ENCODE data around the gene ADM. TPM values are rescaled to one million over a fixed set of nuclear protein-coding genes. Genes with fewer than 3 reads are reported as not detected.

ADM gene
- total RNA-seq, 2 experiments from 2014 or later = 11.7 to 14.4 TPM

- Mint-ChIP-seq H3K27me3 (no peaks in the 10 kb centered on the region), H3K9me3 (ENCODE audit: low read depth) (no peaks in the 10 kb centered on the region), H3K36me3 (ENCODE audit: low read depth) (no peaks in the 10 kb centered on the region), H3K4me3 (no peak overlapping the region), H3K27ac (no peak overlapping the region), H3K4me1 (peaks cover 7% of the 10 kb centered on the region)
- no peak for ATAC-seq
- CTCF ChIA-PET = interaction anchor here (0.7 kb wide), 1 partner anchor 981 kb away, joined by 4 read pairs; no protein-coding TSS in a partner anchor
- POLR2A ChIA-PET = no interaction called here
- intact Hi-C loops (cut with DNase I, micrococcal nuclease) = no loop called here
- DNase-seq = no peak
Observed at GRCh38 chr11:10274726-10275125, 30.1 kb upstream of the ADM start.

- no peak overlapping the region for H3K4me3 Mint-ChIP-seq
- POLR2A ChIA-PET = no interaction called here
- H3K4me1 Mint-ChIP-seq = peaks cover 7% of the 10 kb centered on the region
- CTCF ChIA-PET = interaction anchor here (0.6 kb wide), 1 partner anchor 12 kb away, joined by 3 read pairs; no protein-coding TSS in a partner anchor
- no peak overlapping the region for H3K27ac Mint-ChIP-seq
- H3K27me3 Mint-ChIP-seq = no peaks in the 10 kb centered on the region
- no peak for DNase-seq
- H3K36me3 Mint-ChIP-seq (ENCODE audit: low read depth) = no peaks in the 10 kb centered on the region
- no peak for ATAC-seq
- intact Hi-C loops (cut with DNase I, micrococcal nuclease) = no loop called here
- no peaks in the 10 kb centered on the region for H3K9me3 Mint-ChIP-seq (ENCODE audit: low read depth)
Observed at GRCh38 chr11:10275714-10276113, 29.2 kb upstream of the ADM start.

GRCh38 chr11:10282117-10282516, 22.8 kb upstream of the ADM start:
- intact Hi-C loops (cut with DNase I, micrococcal nuclease) = no loop called here
- CTCF ChIA-PET = interaction anchor here (0.7 to 1.1 kb wide), 2 partner anchors 19 to 22 kb away, joined by 3 to 4 read pairs; no protein-coding TSS in a partner anchor

GRCh38 chr11:10283991-10284390, 20.9 kb upstream of the ADM start:
- ChIA-PET POLR2A (no interaction called here), CTCF (interaction anchor here (1.0 kb wide), 1 partner anchor 17 kb away, joined by 5 read pairs; no protein-coding TSS in a partner anchor)
- Mint-ChIP-seq H3K27me3 (peaks cover 3% of the 10 kb centered on the region), H3K4me3 (no peak overlapping the region), H3K27ac (no peak overlapping the region), H3K9me3 (ENCODE audit: low read depth) (no peaks in the 10 kb centered on the region), H3K36me3 (ENCODE audit: low read depth) (peaks cover 2% of the 10 kb centered on the region), H3K4me1 (peaks cover 2% of the 10 kb centered on the region)
- DNase-seq = no peak
- intact Hi-C loops (cut with DNase I, micrococcal nuclease) = no loop called here
- no peak for ATAC-seq

More at GRCh38 chr11:10282117-10282516, 22.8 kb upstream of the ADM start:
- H3K4me1 Mint-ChIP-seq = peaks cover 2% of the 10 kb centered on the region
- H3K9me3 Mint-ChIP-seq (ENCODE audit: low read depth) = no peaks in the 10 kb centered on the region
- POLR2A ChIA-PET = no interaction called here
- no peak for DNase-seq
- no peak overlapping the region for H3K4me3 Mint-ChIP-seq
- H3K36me3 Mint-ChIP-seq (ENCODE audit: low read depth) = no peaks in the 10 kb centered on the region
- no peak for ATAC-seq
- H3K27me3 Mint-ChIP-seq = peaks cover 3% of the 10 kb centered on the region
- no peak overlapping the region for H3K27ac Mint-ChIP-seq

- no peak overlapping the region for H3K4me3 Mint-ChIP-seq
- POLR2A ChIA-PET = no interaction called here
Observed at GRCh38 chr11:10285148-10285802, 19.6 kb upstream of the ADM start.

GRCh38 chr11:10287140-10287539, 17.7 kb upstream of the ADM start:
- no peak for ATAC-seq
- peaks cover 8% of the 10 kb centered on the region for H3K27me3 Mint-ChIP-seq
- H3K36me3 Mint-ChIP-seq (ENCODE audit: low read depth) = peaks cover 2% of the 10 kb centered on the region
- no peak overlapping the region for H3K4me3 Mint-ChIP-seq
- H3K4me1 Mint-ChIP-seq = peaks cover 8% of the 10 kb centered on the region
- CTCF ChIA-PET = interaction anchor here (0.9 to 1.3 kb wide), 2 partner anchors 10 to 78 kb away, joined by 4 read pairs; no protein-coding TSS in a partner anchor
- no peak overlapping the region for H3K27ac Mint-ChIP-seq
- no peaks in the 10 kb centered on the region for H3K9me3 Mint-ChIP-seq (ENCODE audit: low read depth)
- POLR2A ChIA-PET = no interaction called here
- DNase-seq = no peak
- intact Hi-C loops (cut with DNase I, micrococcal nuclease) = no loop called here

More at GRCh38 chr11:10285148-10285802, 19.6 kb upstream of the ADM start:
- CTCF ChIA-PET = interaction anchor here (0.6 to 0.9 kb wide), 2 partner anchors 34 to 653 kb away, joined by 3 read pairs; no protein-coding TSS in a partner anchor
- no peak overlapping the region for H3K27ac Mint-ChIP-seq
- H3K9me3 Mint-ChIP-seq (ENCODE audit: low read depth) = no peaks in the 10 kb centered on the region
- peaks cover 2% of the 10 kb centered on the region for H3K4me1 Mint-ChIP-seq
- intact Hi-C loops (cut with DNase I, micrococcal nuclease) = no loop called here
- peaks cover 2% of the 10 kb centered on the region for H3K36me3 Mint-ChIP-seq (ENCODE audit: low read depth)
- peaks cover 3% of the 10 kb centered on the region for H3K27me3 Mint-ChIP-seq
- DNase-seq (no peak), ATAC-seq (no peak)

GRCh38 chr11:10287766-10288715, 16.8 kb upstream of the ADM start:
- peaks cover 12% of the 10 kb centered on the region for H3K4me1 Mint-ChIP-seq
- peaks cover 2% of the 10 kb centered on the region for H3K36me3 Mint-ChIP-seq (ENCODE audit: low read depth)
- ATAC-seq (no peak), DNase-seq (no peak)
- ChIA-PET CTCF (interaction anchor here (0.7 to 1.3 kb wide), 4 partner anchors 9 to 79 kb away, joined by 3 to 4 read pairs (median 4); no protein-coding TSS in a partner anchor), POLR2A (no interaction called here)
- no peak overlapping the region for H3K27ac Mint-ChIP-seq
- peaks cover 8% of the 10 kb centered on the region for H3K27me3 Mint-ChIP-seq
- H3K4me3 Mint-ChIP-seq = no peak overlapping the region
- H3K9me3 Mint-ChIP-seq (ENCODE audit: low read depth) = no peaks in the 10 kb centered on the region
- intact Hi-C loops (cut with DNase I, micrococcal nuclease) = no loop called here

GRCh38 chr11:10288881-10289764, 15.8 kb upstream of the ADM start:
- H3K9me3 Mint-ChIP-seq (ENCODE audit: low read depth) = no peaks in the 10 kb centered on the region
- ATAC-seq (no peak), DNase-seq (no peak)
- no peak overlapping the region for H3K4me3 Mint-ChIP-seq
- peaks cover 2% of the 10 kb centered on the region for H3K36me3 Mint-ChIP-seq (ENCODE audit: low read depth)
- intact Hi-C loops (cut with DNase I, micrococcal nuclease) = no loop called here
- H3K27ac Mint-ChIP-seq = no peak overlapping the region
- peaks cover 8% of the 10 kb centered on the region for H3K27me3 Mint-ChIP-seq
- ChIA-PET CTCF (interaction anchor here (0.5 to 1.2 kb wide), 4 partner anchors 9 to 93 kb away, joined by 3 to 4 read pairs (median 3); no protein-coding TSS in a partner anchor), POLR2A (no interaction called here)
- peaks cover 14% of the 10 kb centered on the region for H3K4me1 Mint-ChIP-seq

- ATAC-seq (no peak), DNase-seq (no peak)
- peaks cover 2% of the 10 kb centered on the region for H3K36me3 Mint-ChIP-seq (ENCODE audit: low read depth)
- intact Hi-C loops (cut with DNase I, micrococcal nuclease) = no loop called here
- no peak overlapping the region for H3K4me3 Mint-ChIP-seq
- POLR2A ChIA-PET = no interaction called here
- H3K27ac Mint-ChIP-seq = no peak overlapping the region
- H3K27me3 Mint-ChIP-seq = peaks cover 9% of the 10 kb centered on the region
- CTCF ChIA-PET = interaction anchor here (0.8 to 1.2 kb wide), 2 partner anchors 8 to 14 kb away, joined by 3 read pairs; no protein-coding TSS in a partner anchor
- H3K4me1 Mint-ChIP-seq = peaks cover 17% of the 10 kb centered on the region
- H3K9me3 Mint-ChIP-seq (ENCODE audit: low read depth) = no peaks in the 10 kb centered on the region
Observed at GRCh38 chr11:10289765-10290380, 15.0 kb upstream of the ADM start.

GRCh38 chr11:10291801-10292638, 12.9 kb upstream of the ADM start:
- Mint-ChIP-seq H3K9me3 (ENCODE audit: low read depth) (no peaks in the 10 kb centered on the region), H3K36me3 (ENCODE audit: low read depth) (peaks cover 2% of the 10 kb centered on the region), H3K27me3 (peaks cover 27% of the 10 kb centered on the region), H3K4me3 (no peak overlapping the region), H3K4me1 (peaks cover 27% of the 10 kb centered on the region), H3K27ac (no peak overlapping the region)
- intact Hi-C loops (cut with DNase I, micrococcal nuclease) = no loop called here
- DNase-seq = no peak
- ATAC-seq = no peak
- ChIA-PET POLR2A (interaction anchor here (0.7 kb wide), 1 partner anchor 702 kb away, joined by 7 read pairs; no protein-coding TSS in a partner anchor), CTCF (interaction anchor here (0.6 to 1.1 kb wide), 5 partner anchors 12 to 542 kb away, joined by 3 to 4 read pairs (median 3); partner anchors contain the start of gene ADM)

Measured in activated CD4-positive, alpha-beta T cell treated with anti-CD3 and anti-CD28 coated beads for 36 hours (primary cell).